ENCODE data around the gene KRTAP5-10.

- TF ChIP-seq POLR2A (IDR thresholded peaks at IDR 0.05; ENCODE audit: low read depth, low read length) (no peak), POLR2AphosphoS5 (IDR thresholded peaks at IDR 0.05; ENCODE audit: low read depth, low read length) (no peak), TAF1 (IDR thresholded peaks at IDR 0.05; ENCODE audit: low read depth, low read length) (no peak), PAX5 (IDR thresholded peaks at IDR 0.05; ENCODE audit: insufficient read depth, low read length, severe bottlenecking) (no peak), POU2F2 (IDR thresholded peaks at IDR 0.05; ENCODE audit: low read depth, low read length) (no peak), SPI1 (IDR thresholded peaks at IDR 0.05; ENCODE audit: low read depth, low read length) (no peak)
These were observed 21.5 kb upstream of the KRTAP5-10 start for GRCh38 chr11:71543866-71544265.
